Measurements from ENCODE around the gene ITGA1.

ITGA1 gene

DNA sequence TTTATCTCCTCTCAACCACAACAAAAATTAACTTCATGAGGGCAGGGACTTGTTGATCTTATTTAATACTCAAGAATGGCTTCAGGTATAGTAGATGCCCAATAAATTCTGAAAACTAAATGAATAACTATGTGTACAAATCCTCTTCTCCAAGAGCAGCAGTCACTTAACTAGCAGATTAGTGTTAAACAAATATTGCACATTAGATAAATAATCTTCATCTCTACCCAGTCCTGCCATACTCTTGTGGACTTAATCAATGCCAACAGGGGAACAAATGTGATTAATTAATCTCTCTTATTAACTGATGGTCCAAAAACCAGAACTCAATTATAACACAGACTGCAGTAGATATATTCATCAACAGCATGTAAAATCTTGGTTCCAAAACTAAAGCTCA, 15.0 kb upstream of the ITGA1 start:
- no peak for DNase-seq (ENCODE audit: low spot score)

- no peak for DNase-seq (ENCODE audit: low spot score)
These were observed 14.4 kb upstream of the ITGA1 start for GRCh38 chr5:52773342-52773741.

GRCh38 chr5:52774005-52774410, 13.7 kb upstream of the ITGA1 start:
- no peak for DNase-seq (ENCODE audit: low spot score)

- no peak for DNase-seq (ENCODE audit: low spot score)
These were observed 11.6 kb upstream of the ITGA1 start for GRCh38 chr5:52776116-52776515.

GRCh38 chr5:52777186-52777585, 10.5 kb upstream of the ITGA1 start:
- no peak for DNase-seq (ENCODE audit: low spot score)

DNA sequence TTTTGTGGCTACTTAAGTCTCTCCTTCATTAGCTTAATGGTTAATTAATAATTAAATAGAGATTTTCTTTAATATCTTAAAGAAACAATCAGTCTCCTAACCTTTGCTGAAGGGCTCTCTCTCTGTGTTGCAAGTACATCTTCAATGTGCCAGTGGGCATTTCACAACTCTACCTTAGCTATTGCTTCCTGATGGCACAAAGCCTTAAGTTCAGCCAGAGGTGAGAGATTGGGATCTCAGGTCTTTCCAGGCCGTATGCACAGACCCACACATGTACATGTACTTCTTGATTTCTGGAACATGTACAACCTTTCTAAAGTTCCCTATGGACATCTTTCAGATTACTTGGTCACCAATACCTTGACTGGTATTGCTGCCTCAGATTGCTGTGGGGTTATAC, 8.9 kb upstream of the ITGA1 start:
- DNase-seq (ENCODE audit: low spot score) = no peak

DNA sequence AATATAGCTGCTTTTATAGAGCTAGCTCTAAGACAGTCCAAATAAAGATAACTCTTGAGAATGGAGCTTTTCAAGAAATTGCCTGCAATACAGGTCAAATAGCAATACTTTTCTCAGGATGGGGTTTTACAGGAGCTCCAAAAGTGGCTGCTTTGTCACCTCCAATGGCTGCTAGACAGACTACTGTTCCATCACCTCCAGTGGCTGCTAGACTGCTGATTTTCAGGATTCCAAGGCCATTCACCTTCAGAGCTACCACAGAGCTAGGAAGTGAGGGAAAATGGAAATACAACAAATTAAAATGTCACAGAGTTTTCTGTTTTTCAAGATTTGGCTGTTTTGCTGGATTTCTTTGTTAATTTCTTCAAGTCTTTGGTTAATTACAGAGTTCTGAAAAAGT, 8.5 kb upstream of the ITGA1 start:
- no peak for DNase-seq (ENCODE audit: low spot score)

DNA sequence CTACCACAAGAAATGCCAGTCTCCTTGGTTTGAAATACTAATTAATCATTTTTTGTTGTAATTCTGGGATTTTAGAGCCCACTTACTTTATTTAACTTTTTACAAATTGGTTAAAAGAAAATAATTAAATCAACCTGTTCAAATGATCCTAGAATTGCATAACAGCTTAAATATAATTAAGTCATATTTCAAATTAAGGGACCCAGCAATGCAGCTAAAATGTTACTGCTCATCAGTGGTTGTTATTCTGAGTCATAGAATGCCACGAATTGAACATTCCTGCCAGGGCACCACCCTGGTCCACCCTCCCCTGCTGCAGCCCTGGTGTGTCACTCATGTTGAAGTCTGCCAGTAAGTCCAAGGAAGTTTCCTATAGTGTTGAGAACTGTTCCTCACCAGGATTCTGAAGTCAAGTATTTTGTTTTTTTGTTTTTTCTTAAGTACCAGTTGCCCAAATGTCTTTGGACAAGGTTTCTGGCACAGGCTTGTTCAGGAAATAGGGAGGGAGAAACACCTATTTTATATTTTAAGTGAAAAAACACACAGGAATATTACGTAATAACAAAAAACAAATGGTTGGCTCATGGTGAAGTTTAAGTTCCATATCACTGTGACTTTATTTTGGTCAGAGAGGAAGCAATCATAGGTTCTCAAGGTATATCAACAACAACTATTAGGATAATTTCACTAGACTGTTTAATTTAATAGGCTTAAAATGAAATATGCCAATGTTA, 4.3 kb upstream of the ITGA1 start:
- DNase-seq (ENCODE audit: low spot score) = no peak

GRCh38 chr5:52784737-52785136, 3.0 kb upstream of the ITGA1 start:
- DNase-seq (ENCODE audit: low spot score) = no peak

DNA sequence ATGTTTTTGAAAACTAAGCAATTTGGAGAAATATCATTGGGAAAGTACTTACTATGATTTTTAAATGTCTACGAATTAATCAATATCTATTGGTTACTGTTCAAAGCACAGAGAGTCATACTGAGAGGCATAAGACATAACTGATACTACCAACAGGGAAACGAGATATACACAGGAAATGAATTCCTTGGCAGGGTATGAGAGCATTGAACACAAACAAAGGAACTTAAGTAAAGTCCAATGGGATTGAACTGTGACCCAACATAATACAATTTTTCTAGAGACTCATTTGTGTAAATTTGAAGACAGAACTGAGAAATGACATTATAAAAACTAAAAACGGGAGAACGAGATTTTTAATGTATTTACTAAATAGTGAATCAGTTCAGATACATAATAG, 1.3 kb upstream of the ITGA1 start:
- DNase-seq (ENCODE audit: low spot score) = no peak

- DNase-seq (ENCODE audit: low spot score) = no peak
These were observed 642 bp upstream of the ITGA1 start for GRCh38 chr5:52786949-52787599.

DNA sequence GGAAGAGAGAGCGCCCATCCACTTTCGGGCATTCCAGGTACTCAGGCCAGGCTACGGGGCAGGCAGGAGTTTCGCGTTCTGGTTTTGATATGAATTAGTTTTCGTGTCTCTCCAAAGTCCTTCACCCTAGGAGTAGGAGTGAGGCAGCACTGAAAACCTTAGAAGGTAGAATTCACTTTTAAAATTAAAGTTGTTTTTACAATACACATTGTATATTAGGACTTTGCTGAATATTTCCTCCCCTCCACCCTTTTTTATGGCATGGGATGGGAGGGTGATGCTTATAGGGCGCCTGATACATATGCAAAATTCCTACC, 747 bp downstream of the ITGA1 start:
- no peak for DNase-seq (ENCODE audit: low spot score)

DNA sequence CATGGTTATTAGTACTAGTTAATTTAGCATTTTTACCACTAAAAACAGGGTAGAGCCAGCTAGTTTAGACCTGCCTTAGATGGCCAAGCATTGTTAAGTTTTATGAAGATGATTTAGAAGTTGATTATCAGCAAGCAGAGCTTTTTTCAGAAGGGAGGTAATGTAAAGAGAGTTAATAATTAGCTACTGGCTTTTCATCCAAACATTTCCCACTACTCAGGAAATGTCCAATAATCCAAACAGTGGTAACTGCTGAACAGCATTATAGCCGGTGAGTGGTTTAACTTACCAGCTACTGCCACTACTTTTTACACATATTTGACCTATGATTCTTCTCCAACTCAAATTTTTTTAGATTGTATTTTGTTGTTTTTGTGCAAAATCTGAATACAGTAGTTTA, 1.7 kb downstream of the ITGA1 start:
- no peak for DNase-seq (ENCODE audit: low spot score)

DNA sequence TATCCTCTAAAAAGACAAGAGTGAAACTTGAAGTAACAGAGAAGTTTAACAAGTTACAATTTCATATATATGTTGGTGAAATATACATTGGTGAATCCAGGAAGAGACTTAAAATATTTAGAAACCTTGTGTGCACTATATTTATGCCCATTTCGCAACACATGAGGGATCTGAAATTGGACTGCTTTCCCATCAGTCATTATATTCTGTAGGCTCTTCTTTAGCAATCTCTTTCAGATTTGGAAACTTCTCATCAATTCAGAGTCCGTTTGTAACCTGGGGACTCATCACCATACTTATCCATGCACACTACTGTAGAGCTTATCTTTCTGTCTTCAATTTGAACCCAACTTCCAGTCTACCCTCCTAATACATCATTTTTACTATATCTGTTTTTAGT, 2.1 kb downstream of the ITGA1 start:
- no peak for DNase-seq (ENCODE audit: low spot score)

- no peak for DNase-seq (ENCODE audit: low spot score)
These were observed 3.6 kb downstream of the ITGA1 start for GRCh38 chr5:52791366-52791765.

DNA sequence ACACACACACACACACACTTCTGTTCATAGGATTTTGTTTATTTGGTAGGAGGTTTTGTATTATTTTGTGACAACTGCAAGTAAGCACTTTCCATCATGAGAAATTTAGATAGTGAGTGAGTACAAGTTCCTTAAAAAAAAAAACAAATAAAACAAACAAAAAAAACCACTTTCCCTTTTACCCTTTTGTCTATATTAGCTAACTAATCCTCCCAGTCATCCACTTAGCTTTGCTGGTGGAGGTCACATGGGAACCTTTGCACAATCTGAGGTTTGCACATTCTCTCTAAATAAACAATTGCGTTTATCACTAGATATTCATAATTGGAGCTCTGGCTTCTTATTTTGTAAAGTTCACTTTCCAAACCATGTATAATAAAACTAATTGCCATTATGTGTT, 6.8 kb downstream of the ITGA1 start:
- DNase-seq (ENCODE audit: low spot score) = no peak

DNA sequence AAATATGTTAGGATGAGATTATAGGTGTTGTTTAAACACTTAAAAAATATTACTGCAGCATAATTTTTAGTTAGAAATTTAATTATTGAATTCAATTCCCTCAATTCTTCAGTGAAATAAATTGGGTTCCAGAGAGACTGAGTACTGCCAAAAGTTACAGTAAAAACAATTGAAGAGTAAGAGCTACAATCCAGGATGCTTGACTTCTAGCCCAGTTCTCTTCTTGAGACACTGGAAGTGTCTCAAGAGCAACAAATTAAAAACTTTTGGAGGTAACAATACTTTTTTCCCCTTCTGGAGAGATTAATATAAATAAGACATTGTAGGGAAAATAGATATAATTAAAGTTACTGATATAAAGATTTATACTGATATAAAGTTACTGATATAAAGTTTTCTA, 8.3 kb downstream of the ITGA1 start:
- DNase-seq (ENCODE audit: low spot score) = no peak

- DNase-seq (ENCODE audit: low spot score) = no peak
These were observed 8.9 kb downstream of the ITGA1 start for GRCh38 chr5:52796516-52797103.

- no peak for DNase-seq (ENCODE audit: low spot score)
These were observed 11.2 kb downstream of the ITGA1 start for GRCh38 chr5:52798938-52799337.

DNA sequence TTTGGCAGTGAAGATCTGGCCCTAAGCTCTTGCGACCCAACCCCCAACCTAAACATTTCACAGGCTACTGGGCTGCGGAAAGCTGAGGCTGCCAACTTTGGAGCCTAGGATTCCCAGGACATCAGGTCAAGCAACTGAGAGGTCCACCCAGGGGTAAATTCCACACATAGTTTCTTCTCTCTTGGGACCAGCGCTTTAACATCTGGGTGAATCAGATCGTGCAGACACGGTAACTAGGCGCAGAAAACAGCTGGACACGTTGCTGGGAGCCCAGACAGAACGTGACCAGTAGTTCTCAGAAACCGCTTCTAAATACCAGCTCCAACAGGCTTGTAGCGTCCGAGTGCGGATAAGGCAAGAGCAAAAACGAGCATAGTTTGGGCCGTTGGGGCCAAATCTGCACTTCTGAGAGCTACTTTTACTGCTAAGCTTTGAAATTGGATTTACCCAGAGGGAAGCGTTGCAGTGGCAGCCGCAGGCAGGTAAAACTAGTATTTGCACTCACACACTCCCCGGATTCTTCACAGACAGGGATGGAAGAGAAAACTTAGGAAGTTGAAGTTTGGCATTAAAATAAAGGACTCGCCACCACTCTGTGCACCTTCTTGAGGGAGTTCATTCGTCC, 11.8 kb downstream of the ITGA1 start:
- peak; percentile 8 for DNase-seq (ENCODE audit: low spot score)

GRCh38 chr5:52799983-52800393, 12.3 kb downstream of the ITGA1 start:
- DNase-seq (ENCODE audit: low spot score) = peak; percentile 62

DNA sequence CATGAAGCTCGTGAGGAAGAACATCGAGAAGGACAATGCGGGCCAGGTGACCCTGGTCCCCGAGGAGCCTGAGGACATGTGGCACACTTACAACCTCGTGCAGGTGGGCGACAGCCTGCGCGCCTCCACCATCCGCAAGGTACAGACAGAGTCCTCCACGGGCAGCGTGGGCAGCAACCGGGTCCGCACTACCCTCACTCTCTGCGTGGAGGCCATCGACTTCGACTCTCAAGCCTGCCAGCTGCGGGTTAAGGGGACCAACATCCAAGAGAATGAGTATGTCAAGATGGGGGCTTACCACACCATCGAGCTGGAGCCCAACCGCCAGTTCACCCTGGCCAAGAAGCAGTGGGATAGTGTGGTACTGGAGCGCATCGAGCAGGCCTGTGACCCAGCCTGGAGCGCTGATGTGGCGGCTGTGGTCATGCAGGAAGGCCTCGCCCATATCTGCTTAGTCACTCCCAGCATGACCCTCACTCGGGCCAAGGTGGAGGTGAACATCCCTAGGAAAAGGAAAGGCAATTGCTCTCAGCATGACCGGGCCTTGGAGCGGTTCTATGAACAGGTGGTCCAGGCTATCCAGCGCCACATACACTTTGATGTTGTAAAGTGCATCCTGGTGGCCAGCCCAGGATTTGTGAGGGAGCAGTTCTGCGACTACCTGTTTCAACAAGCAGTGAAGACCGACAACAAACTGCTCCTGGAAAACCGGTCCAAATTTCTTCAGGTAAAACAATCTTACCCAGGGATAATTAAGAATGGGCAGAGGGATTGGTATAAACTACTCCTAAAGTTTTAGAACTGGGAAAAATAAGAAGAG, 12.9 kb downstream of the ITGA1 start:
- DNase-seq (ENCODE audit: low spot score) = peak; percentile 20

Measured in HuH-7 (cell line).